Activated T-helper 1 cell treated with Interleukin-2 at 50 U/mL for 16 hours (primary cell): Measurements from ENCODE around the gene TAGAP.

Experiments
- DNase-seq: peaks from one replicate; pipeline ENCODE4 v3.0.0-alpha.2; 2020; ENCODE audit warnings: low read depth

Gene TAGAP, protein sequence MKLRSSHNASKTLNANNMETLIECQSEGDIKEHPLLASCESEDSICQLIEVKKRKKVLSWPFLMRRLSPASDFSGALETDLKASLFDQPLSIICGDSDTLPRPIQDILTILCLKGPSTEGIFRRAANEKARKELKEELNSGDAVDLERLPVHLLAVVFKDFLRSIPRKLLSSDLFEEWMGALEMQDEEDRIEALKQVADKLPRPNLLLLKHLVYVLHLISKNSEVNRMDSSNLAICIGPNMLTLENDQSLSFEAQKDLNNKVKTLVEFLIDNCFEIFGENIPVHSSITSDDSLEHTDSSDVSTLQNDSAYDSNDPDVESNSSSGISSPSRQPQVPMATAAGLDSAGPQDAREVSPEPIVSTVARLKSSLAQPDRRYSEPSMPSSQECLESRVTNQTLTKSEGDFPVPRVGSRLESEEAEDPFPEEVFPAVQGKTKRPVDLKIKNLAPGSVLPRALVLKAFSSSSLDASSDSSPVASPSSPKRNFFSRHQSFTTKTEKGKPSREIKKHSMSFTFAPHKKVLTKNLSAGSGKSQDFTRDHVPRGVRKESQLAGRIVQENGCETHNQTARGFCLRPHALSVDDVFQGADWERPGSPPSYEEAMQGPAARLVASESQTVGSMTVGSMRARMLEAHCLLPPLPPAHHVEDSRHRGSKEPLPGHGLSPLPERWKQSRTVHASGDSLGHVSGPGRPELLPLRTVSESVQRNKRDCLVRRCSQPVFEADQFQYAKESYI

GRCh38 chr6:159044899-159045727 lies at the start of gene TAGAP:
TSS of gene TAGAP (minus strand) at chr6:159044991. CDS start at chr6:159044146, 845 bp downstream.
- DNase-seq = peak; percentile 71

GRCh38 chr6:159093609-159094443 lies 49.0 kb upstream of the TAGAP start:
- no peak for DNase-seq

GRCh38 chr6:159092631-159093030 lies 47.8 kb upstream of the TAGAP start:
- DNase-seq = no peak

DNA sequence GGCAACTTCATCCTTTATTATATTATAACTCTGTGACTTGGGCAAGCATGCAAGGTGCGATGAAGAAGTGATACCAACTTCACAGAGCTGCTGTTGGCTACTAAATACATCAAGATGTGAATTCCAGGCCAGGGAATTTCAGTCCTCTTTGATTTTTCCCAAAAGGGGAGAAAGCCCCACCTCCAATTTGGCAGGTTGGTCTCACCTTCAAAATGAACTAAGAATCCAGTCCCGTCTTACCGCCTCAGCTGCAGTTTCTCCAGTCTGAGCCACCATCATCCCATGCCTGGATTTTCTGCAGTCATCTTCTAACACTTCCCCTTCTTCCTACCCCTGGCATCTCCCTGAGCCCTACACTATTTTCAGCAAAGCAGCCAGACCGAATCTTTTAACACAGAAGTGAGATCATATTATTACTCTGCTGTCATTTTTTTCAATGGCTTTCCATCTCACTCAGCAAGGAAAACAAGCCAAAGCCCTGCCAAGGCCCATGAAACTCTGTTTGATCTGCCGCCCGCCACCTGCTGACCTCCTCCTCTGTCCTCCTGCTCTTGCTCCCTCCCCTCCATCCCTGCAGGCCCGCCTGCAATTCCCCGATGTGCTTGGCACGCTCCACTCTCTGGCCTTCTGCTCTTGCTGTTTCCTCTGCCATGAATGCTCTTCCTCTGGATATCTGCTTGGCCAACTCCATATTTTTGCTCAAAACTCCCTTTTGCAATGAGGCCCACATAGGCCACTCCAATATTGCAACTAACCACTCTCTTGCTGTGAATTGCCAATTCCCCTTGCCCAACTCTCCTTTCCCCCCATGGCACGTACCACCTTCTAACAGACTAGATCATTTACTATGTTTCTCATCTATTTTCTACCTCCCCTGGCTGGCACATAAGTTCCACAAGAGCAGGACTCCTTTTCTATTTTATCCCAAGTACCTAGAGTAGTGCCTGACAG lies 46.0 kb upstream of the TAGAP start:
- no peak for DNase-seq

- no peak for DNase-seq
Measured at GRCh38 chr6:159089909-159090308, 45.1 kb upstream of the TAGAP start.

- DNase-seq = no peak
Measured at GRCh38 chr6:159089443-159089842, 44.7 kb upstream of the TAGAP start.

GRCh38 chr6:159086033-159086618 lies 41.3 kb upstream of the TAGAP start:
- no peak for DNase-seq

DNA sequence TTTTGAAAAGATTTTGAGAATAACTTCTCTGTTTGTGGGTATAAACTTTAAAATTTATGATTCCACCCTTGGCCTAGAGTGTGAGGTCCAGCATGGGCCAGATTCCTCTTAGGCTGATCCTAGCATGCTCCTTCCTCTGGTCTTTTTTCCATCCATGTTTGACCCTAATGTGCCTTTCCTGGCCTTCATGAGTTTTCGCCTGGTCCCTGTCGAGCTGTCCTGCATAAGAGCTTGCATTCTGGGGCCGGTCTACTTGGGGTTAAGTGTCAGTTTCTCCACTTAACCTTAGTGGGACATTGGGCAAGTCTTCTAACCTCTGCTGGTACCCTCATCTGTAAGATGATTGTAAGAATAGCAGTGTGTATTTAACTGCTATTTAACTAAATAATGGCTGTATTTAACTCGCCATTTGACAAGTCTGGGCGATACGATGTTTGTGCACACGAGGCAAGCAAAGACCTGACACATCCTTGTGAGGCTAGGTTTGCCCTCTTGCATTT lies 40.7 kb upstream of the TAGAP start:
- no peak for DNase-seq

DNA sequence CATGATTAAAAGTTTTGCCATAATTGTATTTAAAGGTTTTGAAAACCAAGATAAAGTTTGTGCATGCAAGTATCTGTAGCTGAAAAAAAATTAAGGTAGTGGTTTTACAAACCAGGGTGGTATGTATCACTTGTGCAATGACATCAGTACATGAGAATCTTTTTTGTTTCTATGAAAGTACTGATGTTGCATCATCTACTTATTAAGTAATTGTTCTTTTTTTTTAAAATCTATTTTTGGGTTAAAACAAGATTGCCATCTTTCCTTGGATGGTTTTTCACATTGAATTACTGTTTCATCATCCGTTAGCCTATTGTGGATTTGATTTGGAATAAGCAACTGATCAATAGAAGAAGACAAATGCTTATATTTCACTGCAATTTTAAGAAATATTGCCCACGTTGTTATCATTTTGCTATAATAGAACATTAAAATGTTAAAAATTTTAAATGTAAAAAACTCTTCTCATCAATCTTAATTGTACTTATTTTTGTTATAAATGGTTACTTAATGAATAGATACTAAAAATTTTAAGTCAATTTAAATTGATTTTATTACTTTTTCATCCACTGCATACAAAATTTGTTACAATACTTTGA lies 39.8 kb upstream of the TAGAP start:
- DNase-seq = no peak

- DNase-seq = no peak
Measured at GRCh38 chr6:159083146-159083545, 38.4 kb upstream of the TAGAP start.

GRCh38 chr6:159082039-159082815 lies 37.4 kb upstream of the TAGAP start:
- no peak for DNase-seq

DNA sequence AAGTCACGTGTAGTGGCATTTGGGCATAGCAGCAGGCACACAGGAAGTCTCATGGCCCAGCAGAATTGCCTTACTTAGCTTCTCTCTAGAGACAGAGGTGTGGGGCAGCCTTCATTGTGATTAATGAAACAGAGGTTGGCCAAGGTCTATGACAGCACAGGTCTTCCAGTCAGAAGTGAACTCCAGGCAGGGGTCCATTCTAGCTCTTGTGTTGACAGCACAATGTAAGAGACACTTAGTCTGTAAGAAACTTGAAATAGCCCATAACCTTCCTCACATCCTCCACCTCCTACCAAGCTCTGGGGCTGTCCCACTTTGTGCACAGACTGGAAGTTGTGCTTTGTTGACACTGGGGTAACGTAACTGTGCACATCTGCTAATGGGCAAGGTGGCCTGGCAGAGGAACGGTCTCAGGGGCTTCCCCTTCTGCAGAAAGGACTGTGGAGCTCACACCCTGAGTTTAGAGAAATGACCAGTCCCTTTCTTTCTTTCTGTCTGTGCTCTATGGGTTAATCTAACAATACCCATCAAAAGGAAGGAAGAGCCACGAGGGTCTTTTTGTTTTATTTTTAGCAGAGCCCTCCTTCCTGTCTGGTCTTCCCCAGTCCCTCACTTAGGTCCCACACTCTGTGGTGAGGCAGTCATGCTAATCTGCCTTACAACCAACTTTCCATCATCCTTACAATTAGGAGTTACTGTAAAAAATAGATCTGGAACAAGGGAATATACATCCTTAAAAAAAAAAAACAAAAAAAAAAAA lies 35.6 kb upstream of the TAGAP start:
- DNase-seq = no peak

- no peak for DNase-seq
Measured at GRCh38 chr6:159079367-159079766, 34.6 kb upstream of the TAGAP start.

DNA sequence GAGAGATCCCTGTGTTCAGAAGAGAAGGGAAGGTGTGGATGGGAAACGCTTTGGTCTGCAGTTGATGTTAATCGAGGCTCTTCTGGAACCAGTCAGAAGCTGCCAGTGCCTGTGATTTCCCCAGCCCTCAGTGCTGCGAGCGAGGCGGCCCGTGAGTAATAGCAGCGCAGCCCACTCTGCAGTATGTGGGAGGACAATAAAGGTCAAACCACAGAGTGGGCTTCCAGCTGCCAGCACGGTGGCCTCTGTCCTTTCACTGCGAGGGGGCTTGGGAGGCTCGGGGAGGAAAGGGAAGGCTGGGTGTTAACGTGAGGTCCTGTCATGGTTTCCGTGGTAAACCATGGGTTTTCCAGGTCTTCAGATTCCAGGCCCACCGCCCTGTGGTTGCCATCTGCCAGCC lies 32.3 kb upstream of the TAGAP start:
- no peak for DNase-seq

DNA sequence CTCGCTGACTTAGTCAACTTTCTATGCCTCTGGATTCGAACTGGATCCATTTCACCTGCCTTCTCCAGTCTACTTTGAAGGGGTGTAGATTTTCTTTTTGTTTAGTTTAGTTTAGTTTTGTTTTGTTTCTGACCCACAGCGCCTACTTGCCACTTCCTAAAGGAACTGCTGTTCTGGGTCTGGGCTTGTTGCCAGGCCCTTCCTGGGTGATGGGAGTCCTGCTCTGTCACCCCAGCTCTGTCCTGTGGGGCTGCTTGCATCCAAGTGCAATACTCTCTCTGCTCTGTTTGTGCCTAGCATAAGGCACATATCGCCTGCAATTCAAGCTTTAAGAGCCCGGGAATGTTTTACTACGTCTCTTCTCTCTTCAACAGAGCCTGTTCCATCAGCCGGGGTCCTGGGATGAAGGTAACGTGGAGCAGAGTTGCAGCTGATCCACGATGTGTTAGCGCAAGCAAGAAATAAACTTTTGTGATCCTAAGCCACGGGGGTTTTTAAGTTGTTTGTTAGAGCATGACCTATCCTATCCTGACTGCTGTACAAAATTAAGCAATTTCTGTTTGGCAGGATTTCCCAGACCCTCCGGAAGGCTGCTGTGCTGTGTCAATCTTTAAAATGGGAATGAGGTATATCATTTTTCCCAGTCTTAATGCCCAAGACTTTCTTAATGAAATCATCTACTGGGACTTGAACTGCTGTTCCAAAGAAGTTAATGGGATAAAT lies 30.9 kb upstream of the TAGAP start:
- no peak for DNase-seq

DNA sequence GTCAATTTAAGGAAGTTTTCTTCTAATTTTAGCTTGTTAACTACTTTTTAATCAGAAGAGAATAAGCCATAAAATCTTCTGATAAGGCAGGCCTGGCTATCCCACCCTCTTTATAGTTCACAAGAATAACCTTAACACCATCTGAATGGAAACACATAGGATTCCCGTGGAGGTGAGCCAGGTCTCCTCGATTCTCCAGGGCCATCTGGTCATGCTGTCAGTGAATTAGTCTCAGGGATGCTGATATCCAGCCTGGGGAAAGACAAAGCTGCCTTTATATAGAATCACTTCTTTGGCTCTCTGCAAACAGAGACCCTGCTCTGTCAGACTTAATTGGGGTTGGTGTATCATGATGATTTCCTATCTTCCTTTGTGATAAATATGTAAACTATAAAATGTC lies 30.1 kb upstream of the TAGAP start:
- DNase-seq = no peak

DNA sequence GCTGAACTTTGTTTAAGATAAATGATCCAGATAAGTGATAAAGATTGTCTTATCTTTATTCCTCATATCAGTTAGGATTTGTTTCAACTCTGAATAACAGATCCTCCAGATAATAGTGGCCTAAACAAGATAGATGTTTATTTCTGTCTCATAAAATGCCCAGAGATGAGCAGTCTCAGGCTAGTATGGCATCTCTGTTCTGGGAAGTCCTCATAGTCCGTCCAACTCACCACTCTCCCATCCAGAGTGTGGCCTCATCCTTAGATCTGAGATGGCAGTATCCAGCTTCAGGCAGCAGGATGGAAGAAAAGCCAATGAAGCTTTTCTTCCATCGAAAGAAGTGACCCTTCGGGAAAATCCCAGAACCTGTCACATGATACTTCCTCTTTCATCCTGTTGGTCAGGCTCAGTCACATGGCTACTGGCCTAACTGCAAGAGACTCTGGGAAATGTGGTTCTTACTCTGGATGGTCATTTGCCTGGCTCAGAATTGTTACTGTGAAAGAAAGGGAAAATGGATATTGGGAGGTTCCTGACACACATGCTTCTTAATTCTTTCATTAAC lies 29.4 kb upstream of the TAGAP start:
- DNase-seq = no peak
